GM12878 (cell line): ENCODE results near the gene MOV10L1. TPM values are rescaled to one million over a fixed set of nuclear protein-coding genes. Genes with fewer than 3 reads are reported as not detected.
A peak's percentile ranks its signal among the peaks of the same experiment; 100 is the strongest.

Experiments
- ATAC-seq: fragments of 200-7000 bp; cut with Tn5 transposase; 3 replicates; pipeline ENCODE4 v1.9.1; 2020; ENCODE audit warnings: mild to moderate bottlenecking, moderate library complexity
- BruUV-seq: library from RNA; stranded (reverse); fragments of 400-500 nt; replicated peaks from 2 replicates; lab custom pipeline; 2021; lab: Mats Ljungman, UMichigan
- CTCF ChIA-PET: fragments of 300-600 bp; sonication (Branson Sonifier 250); formaldehyde crosslinking; extraction: SDS; loops from one replicate; lab custom pipeline; 2021; ENCODE audit warnings: inconsistent platforms; lab: Yijun Ruan, JAX
- POLR2A ChIA-PET: fragments of 350-600 bp; formaldehyde crosslinking; extraction: SDS; loops from one replicate; lab custom pipeline; 2021; ENCODE audit warnings: inconsistent platforms; lab: Charles Lee
- RAD21 ChIA-PET: fragments of 300-600 bp; sonication (Branson Sonifier 250); formaldehyde crosslinking; loops from one replicate; lab custom pipeline; 2023; ENCODE audit warnings: antibody characterized with exemption; ENCODE audit not compliant: unreplicated experiment; lab: Charles Lee
- SMC1A ChIA-PET: fragments of 300-600 bp; sonication (Branson Sonifier 250); formaldehyde crosslinking; loops from one replicate; lab custom pipeline; 2023; ENCODE audit not compliant: unreplicated experiment, uncharacterized antibody; lab: Charles Lee
- DNase-seq: peaks from one replicate; pipeline ENCODE4 v3.0.0-alpha.2; 2011; ENCODE audit warnings: low read depth, low spot score
- FAIRE-seq: peaks from 3 replicates; lab custom pipeline; 2011; peaks lifted over from hg19 to GRCh38; lab: Jason Lieb, UNC
- H2AFZ ChIP-seq: 2 replicates; pipeline ENCODE4 v1.6.0; 2011; ENCODE audit warnings: low read depth, low read length, control low read depth; ENCODE audit not compliant: control insufficient read depth
- H3K27ac ChIP-seq: 2 replicates; pipeline ENCODE4 v1.5.1; 2011; ENCODE audit warnings: control low read depth; ENCODE audit not compliant: control insufficient read depth, insufficient read depth
- H3K27me3 ChIP-seq, 2 experiments: replicated peaks in 1 of 2; 2 replicates each; pipeline versions ENCODE4 v1.6.0 to v1.6.1; 2011; ENCODE audit warnings: low read length in 1 of 2; ENCODE audit not compliant: control insufficient read depth in 2 of 2, insufficient read depth in 2 of 2
- H3K36me3 ChIP-seq, 2 experiments: 2 replicates each; pipeline ENCODE4 v1.5.1; 2011; ENCODE audit warnings: low read length in 1 of 2; ENCODE audit not compliant: control insufficient read depth in 2 of 2, insufficient read depth in 2 of 2
- H3K4me1 ChIP-seq: 2 replicates; pipeline ENCODE4 v1.6.1; 2011; ENCODE audit warnings: mild to moderate bottlenecking, low read length, moderate library complexity, mixed read lengths; ENCODE audit not compliant: control insufficient read depth, insufficient read depth
- H3K4me2 ChIP-seq: 2 replicates; pipeline ENCODE4 v1.6.0; 2011; ENCODE audit warnings: control low read depth; ENCODE audit not compliant: control insufficient read depth, insufficient read depth
- H3K4me3 ChIP-seq: fragments of 200-600 bp; sonication (generic); 2 replicates; pipeline ENCODE4 v1.5.1; 2016
- H3K79me2 ChIP-seq: 2 replicates; pipeline ENCODE4 v1.6.0; 2011; ENCODE audit warnings: low read length; ENCODE audit not compliant: control insufficient read depth, insufficient read depth
- H3K9ac ChIP-seq: 2 replicates; pipeline ENCODE4 v1.8.0; 2011; ENCODE audit warnings: low read length, control low read depth, mixed read lengths; ENCODE audit not compliant: control insufficient read depth, insufficient read depth
- H3K9me3 ChIP-seq: replicated peaks from 3 replicates; pipeline ENCODE4 v1.5.1; 2011; ENCODE audit warnings: mild to moderate bottlenecking, low read length; ENCODE audit not compliant: control insufficient read depth, insufficient read depth
- H4K20me1 ChIP-seq: 2 replicates; pipeline ENCODE4 v1.6.0; 2011; ENCODE audit not compliant: control insufficient read depth, insufficient read depth
- USF1 ChIP-seq: IDR thresholded peaks from 2 replicates; pipeline ENCODE4 v1.6.1; 2011; ENCODE audit warnings: borderline replicate concordance, low read depth, mild to moderate bottlenecking, moderate library complexity, mixed read lengths, low read length; ENCODE audit not compliant: insufficient read depth; ENCODE audit errors: extremely low read length
- ZBTB33 ChIP-seq: fragments of 450-650 bp; IDR thresholded peaks from 2 replicates; pipeline ENCODE4 v1.6.1; 2017; ENCODE audit warnings: mild to moderate bottlenecking
- WGBS: methylation state at CpG from one replicate; pipeline ENCODE4 v1.1.6; 2016; ENCODE audit warnings: low lambda C conversion rate; ENCODE audit not compliant: insufficient replicate concordance, insufficient coverage; ENCODE audit errors: missing lambda C conversion rate; 5-methylcytosine and 5-hydroxymethylcytosine counted together
- in situ Hi-C: fragments of 300-500 bp; cut with MboI; formaldehyde crosslinking; loops from 9 replicates; pipeline ENCODE4 v1.14.3; 2018; ENCODE audit warnings: mixed read lengths
- intact Hi-C: fragments of 100-400 bp; cut with micrococcal nuclease; formaldehyde crosslinking; loops from one replicate; pipeline ENCODE4 v1.14.2; 2022; ENCODE audit not compliant: unreplicated experiment
- polyA plus RNA-seq, 11 experiments: library from polyadenylated mRNA; depleted of rRNA in 4 of 11; unstranded in 6 of 11; stranded (reverse) in 5 of 11; fragments of >200 nt; fragmentation: Nextera tagmentation in 4 of 11; fragmentation: Illumina TruSeq in 1 of 11; extraction: Ambion mirVana in 4 of 11; extraction: Trizol in 1 of 11; gene quantifications; 1 replicate in 1 of 11; 2 replicates in 10 of 11; pipeline versions ENCODE4 v1.2.1 to v1.2.3, GENCODE V29; 2011 to 2016; ENCODE audit warnings: inconsistent platforms in 2 of 11, missing spikeins in 2 of 11, low read depth in 1 of 11
- total RNA-seq, 4 experiments: library from RNA; depleted of rRNA in 3 of 4; stranded (reverse); fragments of >200 nt in 3 of 4; fragmentation: Illumina TruSeq in 1 of 4; extraction: Trizol in 1 of 4; gene quantifications; 2 replicates each; pipeline versions ENCODE4 v1.2.1 to v1.2.3, GENCODE V29; 2013 to 2021

Gene MOV10L1
- total and polyA plus RNA-seq, 10 of the 15 experiments (the other 5 are each of a cell fraction or from before 2014, with no cell fraction given): 0.22 TPM; not detected in 9

- intact Hi-C loops (no loop called here), in situ Hi-C loops (no loop called here)
- no peak for ATAC-seq
- 57% methylated on average over 33 of the region's 33 CpGs for WGBS
- Histone ChIP-seq H3K4me3 (no peak overlapping the region), H3K27ac (no peak overlapping the region), H3K36me3 (no peaks in the 10 kb centered on the region), H2AFZ (no peak overlapping the region), H3K4me1 (no peaks in the 10 kb centered on the region), H3K79me2 (no peaks in the 10 kb centered on the region), H4K20me1 (no peaks in the 10 kb centered on the region), H3K27me3 (no peaks in the 10 kb centered on the region; a peak in 1 of 4 replicates), H3K9me3 (no peaks in the 10 kb centered on the region), H3K9ac (no peak overlapping the region), H3K4me2 (no peak overlapping the region)
- ChIA-PET CTCF (interaction anchor here (1.0 to 1.7 kb wide), 3 partner anchors 57 to 89 kb away, joined by 3 to 6 read pairs (median 3); no protein-coding TSS in a partner anchor), RAD21 (no interaction called here), SMC1A (no interaction called here), POLR2A (no interaction called here)
- FAIRE-seq: no peak
- no TSS peak for BruUV-seq
- TF ChIP-seq ZBTB33 (no peak), USF1 (peak; percentile 47)
- DNase-seq: no peak
These were observed 62.0 kb downstream of the MOV10L1 start for GRCh38 chr22:50151571-50152537.
